ENCODE data around the gene ANKS1B.

GRCh38 chr12:99439399-99439798, 545.3 kb downstream of the ANKS1B start:
- TF ChIP-seq, protein P1, sequence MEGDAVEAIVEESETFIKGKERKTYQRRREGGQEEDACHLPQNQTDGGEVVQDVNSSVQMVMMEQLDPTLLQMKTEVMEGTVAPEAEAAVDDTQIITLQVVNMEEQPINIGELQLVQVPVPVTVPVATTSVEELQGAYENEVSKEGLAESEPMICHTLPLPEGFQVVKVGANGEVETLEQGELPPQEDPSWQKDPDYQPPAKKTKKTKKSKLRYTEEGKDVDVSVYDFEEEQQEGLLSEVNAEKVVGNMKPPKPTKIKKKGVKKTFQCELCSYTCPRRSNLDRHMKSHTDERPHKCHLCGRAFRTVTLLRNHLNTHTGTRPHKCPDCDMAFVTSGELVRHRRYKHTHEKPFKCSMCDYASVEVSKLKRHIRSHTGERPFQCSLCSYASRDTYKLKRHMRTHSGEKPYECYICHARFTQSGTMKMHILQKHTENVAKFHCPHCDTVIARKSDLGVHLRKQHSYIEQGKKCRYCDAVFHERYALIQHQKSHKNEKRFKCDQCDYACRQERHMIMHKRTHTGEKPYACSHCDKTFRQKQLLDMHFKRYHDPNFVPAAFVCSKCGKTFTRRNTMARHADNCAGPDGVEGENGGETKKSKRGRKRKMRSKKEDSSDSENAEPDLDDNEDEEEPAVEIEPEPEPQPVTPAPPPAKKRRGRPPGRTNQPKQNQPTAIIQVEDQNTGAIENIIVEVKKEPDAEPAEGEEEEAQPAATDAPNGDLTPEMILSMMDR (IDR thresholded peaks at IDR 0.05): no peak
- TF ChIP-seq POLR2A (IDR thresholded peaks at IDR 0.05): no peak
